Thoracic aorta (tissue), 2 donors: ENCODE measurements around the gene SPNS1. TPM values are rescaled to one million over a fixed set of nuclear protein-coding genes. Genes with fewer than 3 reads are reported as not detected.

Experiments
- ATAC-seq: fragments of 150-250 bp; one replicate; pipeline ENCODE4 v1.8.0; 2017; ENCODE audit warnings: low read depth; ENCODE audit not compliant: insufficient number of reproducible peaks, low FRiP score
- DNase-seq: peaks from one replicate; pipeline ENCODE4 v3.0.0-alpha.2; 2020; ENCODE audit warnings: low spot score
- H3K27ac ChIP-seq, 2 donors: fragments of 200-600 bp; sonication (generic); 1 replicate in 1 of 2; 2 replicates in 1 of 2; pipeline ENCODE4 v1.5.1; 2016; ENCODE audit warnings: mild to moderate bottlenecking in 2 of 2, moderate library complexity in 2 of 2
- H3K27me3 ChIP-seq: fragments of 200-600 bp; sonication (generic); replicated peaks from 2 replicates; pipeline ENCODE4 v1.6.0; 2016; ENCODE audit warnings: mild to moderate bottlenecking; ENCODE audit not compliant: insufficient read depth
- H3K36me3 ChIP-seq: fragments of 200-600 bp; sonication (generic); one replicate; pipeline ENCODE4 v1.5.1; 2016
- H3K4me1 ChIP-seq, 2 donors: fragments of 200-600 bp; sonication (generic); 1 replicate in 1 of 2; 2 replicates in 1 of 2; pipeline versions ENCODE4 v1.5.1 to v1.6.0; 2016; ENCODE audit warnings: low read depth in 2 of 2, mild to moderate bottlenecking in 1 of 2; ENCODE audit not compliant: control insufficient read depth in 1 of 2
- H3K4me3 ChIP-seq: fragments of 200-600 bp; sonication (generic); 2 replicates; pipeline ENCODE4 v1.5.1; 2016; ENCODE audit warnings: mild to moderate bottlenecking
- H3K9me3 ChIP-seq: fragments of 200-600 bp; sonication (generic); 2 replicates; pipeline ENCODE4 v1.5.1; 2016
- CTCF ChIP-seq: fragments of 200-600 bp; sonication (generic); IDR thresholded peaks from one replicate; pipeline ENCODE4 v1.5.1; 2019; ENCODE audit warnings: antibody characterized with exemption
- total RNA-seq, 2 donors: library from RNA; depleted of rRNA; stranded (reverse); fragments of >200 nt; gene quantifications; one replicate each; pipeline versions ENCODE4 v1.1.0 to v1.2.3, GENCODE V29; 2016

SPNS1 gene
- total RNA-seq, 2 donors from 2014 or later: 21.9 to 36.6 TPM

- H3K27me3 ChIP-seq: no peaks in the 10 kb centered on the region
- DNase-seq: no peak
- H3K4me1 ChIP-seq: no peaks in the 10 kb centered on the region
- TF ChIP-seq CTCF: no peak
- ATAC-seq: no peak
- H3K36me3 ChIP-seq: no peaks in the 10 kb centered on the region
- H3K27ac ChIP-seq: no peak overlapping the region
- H3K4me3 ChIP-seq: no peak overlapping the region
- no peaks in the 10 kb centered on the region for H3K9me3 ChIP-seq
Measured at GRCh38 chr16:29011112-29011511, 36.5 kb downstream of the SPNS1 start.

GRCh38 chr16:29011851-29012250 is 37.3 kb downstream of the SPNS1 start:
- no peak overlapping the region for H3K27ac ChIP-seq
- ATAC-seq (no peak), DNase-seq (no peak)
- no peaks in the 10 kb centered on the region for H3K27me3 ChIP-seq
- H3K9me3 ChIP-seq: no peaks in the 10 kb centered on the region
- no peak for TF ChIP-seq CTCF
- no peaks in the 10 kb centered on the region for H3K36me3 ChIP-seq
- no peak overlapping the region for H3K4me3 ChIP-seq
- no peaks in the 10 kb centered on the region for H3K4me1 ChIP-seq

- H3K4me3 ChIP-seq: no peak overlapping the region
- no peaks in the 10 kb centered on the region for H3K36me3 ChIP-seq
- ATAC-seq: no peak
- H3K9me3 ChIP-seq: no peaks in the 10 kb centered on the region
- DNase-seq: no peak
- H3K4me1 ChIP-seq: no peaks in the 10 kb centered on the region
- H3K27me3 ChIP-seq: no peaks in the 10 kb centered on the region
- no peak overlapping the region for H3K27ac ChIP-seq
- TF ChIP-seq CTCF: no peak
Measured at GRCh38 chr16:29012913-29013553, 38.5 kb downstream of the SPNS1 start.

- TF ChIP-seq CTCF: no peak
- DNase-seq: no peak
- no peak overlapping the region for H3K4me3 ChIP-seq
- no peaks in the 10 kb centered on the region for H3K4me1 ChIP-seq
- no peaks in the 10 kb centered on the region for H3K27me3 ChIP-seq
- no peak overlapping the region for H3K27ac ChIP-seq
- no peaks in the 10 kb centered on the region for H3K9me3 ChIP-seq
- no peaks in the 10 kb centered on the region for H3K36me3 ChIP-seq
- ATAC-seq: no peak
Measured at GRCh38 chr16:29014561-29015069, 40.0 kb downstream of the SPNS1 start.

- no peak overlapping the region for H3K27ac ChIP-seq
- no peaks in the 10 kb centered on the region for H3K36me3 ChIP-seq
- no peak for DNase-seq
- H3K4me3 ChIP-seq: no peak overlapping the region
- no peak for TF ChIP-seq CTCF
- no peaks in the 10 kb centered on the region for H3K27me3 ChIP-seq
- no peaks in the 10 kb centered on the region for H3K9me3 ChIP-seq
- no peak for ATAC-seq
- no peaks in the 10 kb centered on the region for H3K4me1 ChIP-seq
Measured at GRCh38 chr16:29022196-29022595, 47.6 kb downstream of the SPNS1 start.
